MM.1S (cell line): ENCODE results near the gene LRMDA.

Experiments used
- DNase-seq: peaks from one replicate; pipeline ENCODE4 v3.0.0-alpha.2; 2015
- H2AFZ ChIP-seq: fragments of 300-600 bp; sonication (generic); 2 replicates; pipeline ENCODE4 v1.6.0; 2016; ENCODE audit warnings: antibody characterized with exemption, low read length
- H3F3A ChIP-seq: fragments of 300-600 bp; sonication (generic); 2 replicates; pipeline ENCODE4 v1.6.1; 2016; ENCODE audit warnings: mild to moderate bottlenecking, antibody characterized with exemption, low read length, moderate library complexity, mixed read lengths; ENCODE audit not compliant: insufficient read depth
- H3K27ac ChIP-seq: fragments of 300-600 bp; sonication (generic); 2 replicates; pipeline ENCODE4 v1.5.1; 2016; ENCODE audit warnings: mild to moderate bottlenecking, low read length
- H3K27me3 ChIP-seq: fragments of 300-600 bp; sonication (generic); replicated peaks from 2 replicates; pipeline ENCODE4 v1.6.0; 2016; ENCODE audit warnings: low read length; ENCODE audit not compliant: insufficient read depth
- H3K36me3 ChIP-seq: fragments of 300-600 bp; sonication (generic); replicated peaks from 2 replicates; pipeline ENCODE4 v1.6.1; 2016; ENCODE audit warnings: mild to moderate bottlenecking, low read length, mixed read lengths; ENCODE audit not compliant: insufficient read depth
- H3K4me1 ChIP-seq: fragments of 300-600 bp; sonication (generic); 2 replicates; pipeline ENCODE4 v1.6.1; 2016; ENCODE audit warnings: low read length, mixed read lengths
- H3K4me2 ChIP-seq: fragments of 300-600 bp; sonication (generic); 2 replicates; pipeline ENCODE4 v1.6.0; 2016; ENCODE audit warnings: low read depth, low read length
- H3K4me3 ChIP-seq: fragments of 300-600 bp; sonication (generic); 2 replicates; pipeline ENCODE4 v1.5.1; 2016; ENCODE audit warnings: low read length, mixed read lengths
- H3K79me2 ChIP-seq: fragments of 300-600 bp; sonication (generic); 2 replicates; pipeline ENCODE4 v1.6.1; 2016; ENCODE audit warnings: mixed run types, low read length, mixed read lengths
- H3K9ac ChIP-seq: fragments of 300-600 bp; sonication (generic); 2 replicates; pipeline ENCODE4 v1.6.1; 2016; ENCODE audit warnings: low read length, mixed read lengths
- H3K9me2 ChIP-seq: fragments of 300-600 bp; sonication (generic); replicated peaks from 2 replicates; pipeline ENCODE4 v1.6.1; 2016; ENCODE audit warnings: mild to moderate bottlenecking, low read length, mixed read lengths; ENCODE audit not compliant: insufficient read depth
- H3K9me3 ChIP-seq: fragments of 300-600 bp; sonication (generic); replicated peaks from 2 replicates; pipeline ENCODE4 v1.6.1; 2016; ENCODE audit warnings: mild to moderate bottlenecking, low read length, mixed read lengths; ENCODE audit not compliant: insufficient read depth
- H4K20me1 ChIP-seq: fragments of 300-600 bp; sonication (generic); 2 replicates; pipeline ENCODE4 v1.6.1; 2016; ENCODE audit warnings: mild to moderate bottlenecking, low read length, moderate library complexity, mixed read lengths; ENCODE audit not compliant: insufficient read depth
- EZH2 ChIP-seq: fragments of 300-600 bp; sonication (generic); optimal IDR thresholded peaks from 2 replicates; pipeline ENCODE3; 2017; ENCODE audit warnings: low read depth, mild to moderate bottlenecking, antibody characterized with exemption, low read length, mixed read lengths
- EZH2phosphoT487 ChIP-seq: fragments of 300-600 bp; sonication (generic); IDR thresholded peaks from 2 replicates; pipeline ENCODE4 v1.6.1; 2018; ENCODE audit warnings: antibody characterized with exemption, low read length
- TF ChIP-seq, protein P1 (sequence below): fragments of 300-600 bp; sonication (generic); IDR thresholded peaks from 2 replicates; pipeline ENCODE4 v1.5.1; 2016; ENCODE audit warnings: antibody characterized with exemption, low read length, mixed read lengths

LRMDA gene

GRCh38 chr10:76024460-76025123 lies 593.2 kb downstream of the LRMDA start:
- DNase-seq, result no peak
- H3K4me2 ChIP-seq, result no peak overlapping the region
- TF ChIP-seq, protein P1, sequence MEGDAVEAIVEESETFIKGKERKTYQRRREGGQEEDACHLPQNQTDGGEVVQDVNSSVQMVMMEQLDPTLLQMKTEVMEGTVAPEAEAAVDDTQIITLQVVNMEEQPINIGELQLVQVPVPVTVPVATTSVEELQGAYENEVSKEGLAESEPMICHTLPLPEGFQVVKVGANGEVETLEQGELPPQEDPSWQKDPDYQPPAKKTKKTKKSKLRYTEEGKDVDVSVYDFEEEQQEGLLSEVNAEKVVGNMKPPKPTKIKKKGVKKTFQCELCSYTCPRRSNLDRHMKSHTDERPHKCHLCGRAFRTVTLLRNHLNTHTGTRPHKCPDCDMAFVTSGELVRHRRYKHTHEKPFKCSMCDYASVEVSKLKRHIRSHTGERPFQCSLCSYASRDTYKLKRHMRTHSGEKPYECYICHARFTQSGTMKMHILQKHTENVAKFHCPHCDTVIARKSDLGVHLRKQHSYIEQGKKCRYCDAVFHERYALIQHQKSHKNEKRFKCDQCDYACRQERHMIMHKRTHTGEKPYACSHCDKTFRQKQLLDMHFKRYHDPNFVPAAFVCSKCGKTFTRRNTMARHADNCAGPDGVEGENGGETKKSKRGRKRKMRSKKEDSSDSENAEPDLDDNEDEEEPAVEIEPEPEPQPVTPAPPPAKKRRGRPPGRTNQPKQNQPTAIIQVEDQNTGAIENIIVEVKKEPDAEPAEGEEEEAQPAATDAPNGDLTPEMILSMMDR, result no peak
- no peaks in the 10 kb centered on the region for H3K79me2 ChIP-seq
- no peaks in the 10 kb centered on the region for H4K20me1 ChIP-seq
- no peaks in the 10 kb centered on the region for H3K9me2 ChIP-seq
- H3K4me3 ChIP-seq, result no peak overlapping the region
- no peak overlapping the region for H3K9ac ChIP-seq
- H3K4me1 ChIP-seq, result no peaks in the 10 kb centered on the region
- no peaks in the 10 kb centered on the region for H3K27me3 ChIP-seq
- H3K9me3 ChIP-seq, result no peaks in the 10 kb centered on the region
- no peaks in the 10 kb centered on the region for H3K36me3 ChIP-seq
- H3F3A ChIP-seq, result no peaks in the 10 kb centered on the region
- H2AFZ ChIP-seq, result no peak overlapping the region
- H3K27ac ChIP-seq, result no peak overlapping the region

GRCh38 chr10:76025124-76025477 lies 593.7 kb downstream of the LRMDA start:
- H3K79me2 ChIP-seq, result no peaks in the 10 kb centered on the region
- no peak overlapping the region for H3K4me3 ChIP-seq
- no peak overlapping the region for H3K4me2 ChIP-seq
- no peaks in the 10 kb centered on the region for H3K9me3 ChIP-seq
- TF ChIP-seq, protein P1, result no peak
- TF ChIP-seq EZH2phosphoT487 (no peak), EZH2 (no peak)
- H2AFZ ChIP-seq, result no peak overlapping the region
- DNase-seq, result no peak
- H3K27me3 ChIP-seq, result no peaks in the 10 kb centered on the region
- H3F3A ChIP-seq, result no peaks in the 10 kb centered on the region
- no peak overlapping the region for H3K27ac ChIP-seq
- H3K4me1 ChIP-seq, result no peaks in the 10 kb centered on the region
- no peaks in the 10 kb centered on the region for H4K20me1 ChIP-seq
- H3K9ac ChIP-seq, result no peak overlapping the region
- H3K36me3 ChIP-seq, result no peaks in the 10 kb centered on the region
- H3K9me2 ChIP-seq, result no peaks in the 10 kb centered on the region

GRCh38 chr10:76026176-76026771 lies 594.9 kb downstream of the LRMDA start:
- H3K4me3 ChIP-seq, result no peak overlapping the region
- no peak for DNase-seq
- no peaks in the 10 kb centered on the region for H3K9me2 ChIP-seq
- no peak overlapping the region for H3K9ac ChIP-seq
- H3K79me2 ChIP-seq, result no peaks in the 10 kb centered on the region
- H2AFZ ChIP-seq, result no peak overlapping the region
- H3F3A ChIP-seq, result no peaks in the 10 kb centered on the region
- TF ChIP-seq EZH2, result no peak
- TF ChIP-seq, protein P1, result no peak
- TF ChIP-seq EZH2phosphoT487, result no peak
- no peak overlapping the region for H3K4me2 ChIP-seq
- H3K27me3 ChIP-seq, result no peaks in the 10 kb centered on the region
- no peaks in the 10 kb centered on the region for H3K4me1 ChIP-seq
- no peaks in the 10 kb centered on the region for H3K9me3 ChIP-seq
- H3K27ac ChIP-seq, result no peak overlapping the region
- H3K36me3 ChIP-seq, result no peaks in the 10 kb centered on the region
- no peaks in the 10 kb centered on the region for H4K20me1 ChIP-seq
